T-helper 1 cell (primary cell): Measurements from ENCODE around the gene AMBRA1.

ENCODE experiments used
- DNase-seq, 5 donors: peaks; one replicate each; pipeline ENCODE4 v3.0.0-alpha.2; 2012 to 2020

AMBRA1 gene

GRCh38 chr11:46499821-46500220, 94.0 kb downstream of the AMBRA1 start:
- DNase-seq, result no peak

GRCh38 chr11:46498968-46499367, 94.9 kb downstream of the AMBRA1 start:
- DNase-seq, result no peak

- no peak for DNase-seq
Measured at GRCh38 chr11:46498179-46498578, 95.6 kb downstream of the AMBRA1 start.

DNA sequence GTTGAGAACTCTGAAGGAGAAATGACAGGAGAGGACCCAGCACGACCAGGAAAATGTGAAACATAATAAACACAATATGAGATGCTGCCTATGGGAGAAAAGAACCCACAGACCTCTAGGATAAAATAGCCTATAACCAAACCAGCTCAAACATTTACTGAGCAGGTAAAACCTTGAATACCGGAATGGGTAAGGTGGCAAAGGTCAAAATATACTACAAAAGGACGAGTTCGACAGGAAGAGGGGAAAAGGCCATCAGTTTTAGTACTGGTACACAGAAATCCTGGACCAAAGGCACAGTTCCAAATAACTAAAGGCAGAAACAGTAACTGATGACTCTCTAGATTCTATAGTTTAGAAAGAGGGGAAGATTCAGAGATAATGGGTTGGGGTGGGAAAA, 96.3 kb downstream of the AMBRA1 start:
- DNase-seq, result no peak

DNA sequence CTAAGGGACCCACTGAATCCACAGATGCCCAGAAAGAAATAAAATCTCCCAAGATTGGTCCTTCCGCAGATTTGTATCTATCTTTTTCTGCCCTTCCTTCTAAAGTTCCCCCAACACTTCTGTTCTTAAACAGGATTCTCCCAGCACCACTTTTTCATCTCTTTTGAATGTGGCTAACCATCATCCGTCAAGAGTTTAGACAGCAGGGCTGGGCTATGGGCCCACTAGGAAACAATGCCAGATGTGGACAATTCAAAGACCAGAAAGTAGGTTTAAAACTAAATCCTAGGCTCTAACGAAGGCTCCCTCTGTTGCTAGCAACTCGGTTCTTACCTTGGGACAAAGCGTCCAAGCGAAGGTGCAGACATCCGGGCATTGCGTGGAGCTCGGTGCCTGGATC, 100.0 kb downstream of the AMBRA1 start:
- no peak for DNase-seq

DNA sequence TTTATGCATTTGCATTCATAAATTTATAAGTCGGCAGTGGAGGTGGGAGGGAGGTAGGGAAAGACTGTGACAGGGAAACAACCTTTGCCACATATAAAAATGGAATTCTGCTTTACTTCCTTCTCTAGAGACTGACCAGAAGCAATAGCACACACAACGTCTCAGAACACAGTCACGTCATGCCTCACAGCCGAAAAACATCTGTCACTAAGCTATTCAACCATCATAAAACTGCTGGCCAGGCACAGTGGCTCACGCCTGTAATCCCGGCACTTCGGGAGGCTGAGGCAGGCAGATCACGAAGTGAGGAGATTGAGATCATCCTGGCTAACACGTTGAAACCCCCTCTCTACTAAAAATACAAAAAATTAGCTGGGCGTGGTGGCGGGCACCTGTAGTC, 101.3 kb downstream of the AMBRA1 start:
- DNase-seq, result no peak

GRCh38 chr11:46491661-46492330, 102.0 kb downstream of the AMBRA1 start:
- no peak for DNase-seq

DNA sequence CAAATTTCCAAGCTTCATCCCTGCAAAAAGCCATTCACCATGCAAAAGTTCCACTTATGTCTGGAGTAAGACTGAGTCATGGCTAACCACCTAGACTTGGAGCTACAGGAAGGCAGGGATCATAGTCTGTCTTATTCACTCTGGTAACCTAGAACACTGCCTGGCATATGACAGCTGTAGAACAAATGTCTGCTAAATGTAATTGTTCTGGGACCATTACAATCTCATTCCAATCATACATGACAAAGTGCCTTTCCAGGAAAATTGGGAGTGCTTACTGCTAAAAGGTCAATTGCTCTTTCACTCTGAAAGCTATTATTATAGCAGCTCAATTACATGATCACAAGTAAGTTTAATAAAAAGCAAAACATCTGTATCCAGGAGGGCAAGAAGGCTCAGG, 103.2 kb downstream of the AMBRA1 start:
- DNase-seq, result no peak

GRCh38 chr11:46489656-46490560, 103.9 kb downstream of the AMBRA1 start:
- DNase-seq, result peak in 2 of 5 donors; percentile 8 to 52

- DNase-seq, result no peak
Measured at GRCh38 chr11:46485856-46486443, 107.9 kb downstream of the AMBRA1 start.

DNA sequence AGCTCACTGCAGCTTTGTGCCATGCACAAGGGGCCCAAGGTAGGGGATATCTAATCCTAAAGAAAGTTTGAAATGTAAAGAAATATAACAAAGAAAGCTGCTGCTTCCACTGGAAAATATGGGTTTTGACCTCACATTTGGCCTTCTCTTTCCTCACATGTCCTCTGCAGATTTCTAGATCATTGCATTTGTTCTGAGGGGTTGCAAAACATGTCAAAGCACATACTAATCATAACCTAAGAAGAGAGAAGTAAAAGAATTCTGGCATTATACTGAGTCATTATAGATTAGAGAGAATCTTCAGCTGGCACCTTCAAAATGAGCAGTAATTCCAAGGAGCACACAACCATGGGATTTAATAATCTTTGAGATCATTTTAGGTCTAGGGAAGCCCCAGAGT, 109.7 kb downstream of the AMBRA1 start:
- DNase-seq, result no peak

DNA sequence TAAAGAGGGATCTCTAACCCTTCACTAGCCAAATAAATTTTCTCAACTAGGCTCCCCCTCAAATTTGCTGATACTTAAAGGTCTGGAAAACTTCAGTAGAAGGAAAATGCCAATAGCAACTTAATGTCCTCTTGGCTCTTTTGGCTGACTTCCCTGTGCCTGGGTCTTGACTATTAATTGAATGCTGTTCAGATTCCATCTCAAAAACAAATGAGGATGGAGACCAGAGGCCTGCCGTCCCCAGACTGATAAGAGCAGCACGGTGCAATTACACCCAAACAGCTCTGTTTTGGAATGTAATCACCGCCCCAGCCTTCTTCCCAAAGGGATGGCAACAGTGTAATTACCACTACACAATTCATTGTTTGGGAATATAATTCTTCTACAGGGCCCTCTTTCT, 112.9 kb downstream of the AMBRA1 start:
- DNase-seq, result no peak

DNA sequence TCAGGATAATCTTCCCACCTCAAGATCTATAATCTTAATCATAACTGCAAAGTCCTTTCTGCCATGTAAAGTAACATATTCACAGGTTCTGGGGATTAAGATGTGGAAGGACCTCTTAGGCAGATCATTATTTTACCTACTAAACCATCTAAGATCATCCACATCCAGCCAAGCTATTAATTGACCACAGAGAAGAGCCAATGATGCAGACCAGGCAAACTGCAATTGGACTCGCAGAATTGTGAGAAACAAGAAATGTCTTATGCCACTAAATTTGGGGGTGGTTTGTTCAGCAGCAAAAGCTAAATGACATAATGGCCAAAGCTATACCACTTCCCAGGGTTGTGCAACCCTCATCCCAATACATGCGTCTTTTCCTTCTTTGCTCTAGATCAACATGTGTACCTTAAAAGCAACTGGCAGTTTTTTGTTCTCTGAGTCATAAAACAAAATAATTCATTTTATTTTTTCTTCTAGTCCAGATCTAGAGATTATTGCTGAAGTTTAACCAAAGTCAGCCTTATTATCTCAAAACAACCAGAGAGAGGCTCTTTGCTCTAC, 113.6 kb downstream of the AMBRA1 start:
- DNase-seq, result no peak

GRCh38 chr11:46479601-46480000, 114.2 kb downstream of the AMBRA1 start:
- DNase-seq, result no peak

GRCh38 chr11:46478196-46478595, 115.6 kb downstream of the AMBRA1 start:
- DNase-seq, result no peak

DNA sequence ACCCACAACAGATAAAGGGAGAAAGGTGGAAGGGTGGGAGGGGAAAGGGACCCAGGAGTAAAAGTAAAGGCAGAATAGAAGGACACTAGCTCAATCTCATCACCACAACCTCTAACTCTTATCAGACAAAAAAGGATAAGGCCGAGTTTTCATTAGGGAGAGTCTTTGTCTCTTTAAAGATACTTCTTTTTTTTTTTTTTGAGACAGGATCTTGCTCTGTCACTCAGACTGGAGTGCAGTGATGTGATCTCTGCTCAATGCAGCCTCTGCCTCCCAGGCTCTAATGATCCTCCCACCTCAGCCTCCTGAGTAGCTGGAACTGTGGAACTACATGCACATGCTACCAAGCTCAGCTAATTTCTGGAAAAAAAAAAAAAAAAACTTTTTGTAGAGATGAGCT, 116.7 kb downstream of the AMBRA1 start:
- no peak for DNase-seq

GRCh38 chr11:46475926-46476545, 117.8 kb downstream of the AMBRA1 start:
- DNase-seq, result peak in 1 of 5 donors; percentile 22

DNA sequence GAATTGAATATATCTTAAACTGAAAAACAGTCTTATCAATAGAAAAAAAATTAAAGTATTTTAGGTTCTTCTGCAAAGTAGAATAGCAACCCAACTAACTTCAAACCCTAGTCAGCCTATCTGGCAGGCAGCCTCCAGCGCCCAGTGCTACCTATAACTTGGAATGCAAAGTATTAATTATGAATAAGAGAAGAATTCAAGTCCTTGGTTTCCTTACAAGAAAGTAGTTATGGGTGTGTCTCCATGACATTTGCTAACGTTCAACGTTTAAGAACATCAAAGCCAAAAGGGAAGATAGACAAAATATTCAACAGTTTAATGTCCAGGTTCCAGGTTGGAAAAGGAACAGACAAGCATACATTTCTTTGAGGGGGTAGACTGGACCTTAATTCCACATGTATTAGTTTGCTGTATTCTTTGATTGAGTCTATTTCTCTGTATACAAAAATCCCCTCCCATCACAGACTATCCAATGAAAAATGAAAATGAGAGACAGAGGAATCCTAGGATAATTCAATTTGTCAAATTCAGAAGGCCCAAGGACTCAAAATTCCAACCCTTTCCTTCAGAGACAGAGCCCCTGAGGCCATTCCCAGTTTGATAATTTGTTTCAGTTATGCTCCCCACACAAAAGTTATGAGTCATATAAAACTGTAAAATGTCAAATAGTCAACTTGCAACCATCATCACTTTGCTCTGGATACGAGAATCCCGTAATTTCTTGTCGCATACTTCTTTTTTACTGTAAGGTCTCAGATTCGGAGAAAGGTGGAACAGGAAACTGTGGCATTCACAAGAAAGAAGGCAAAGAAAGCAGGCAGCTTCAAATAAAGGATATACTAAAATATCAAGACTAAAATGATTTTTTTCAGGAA, 118.5 kb downstream of the AMBRA1 start:
- peak in 1 of 5 donors; percentile 51 for DNase-seq

GRCh38 chr11:46472662-46472994, 121.2 kb downstream of the AMBRA1 start:
- DNase-seq, result no peak

DNA sequence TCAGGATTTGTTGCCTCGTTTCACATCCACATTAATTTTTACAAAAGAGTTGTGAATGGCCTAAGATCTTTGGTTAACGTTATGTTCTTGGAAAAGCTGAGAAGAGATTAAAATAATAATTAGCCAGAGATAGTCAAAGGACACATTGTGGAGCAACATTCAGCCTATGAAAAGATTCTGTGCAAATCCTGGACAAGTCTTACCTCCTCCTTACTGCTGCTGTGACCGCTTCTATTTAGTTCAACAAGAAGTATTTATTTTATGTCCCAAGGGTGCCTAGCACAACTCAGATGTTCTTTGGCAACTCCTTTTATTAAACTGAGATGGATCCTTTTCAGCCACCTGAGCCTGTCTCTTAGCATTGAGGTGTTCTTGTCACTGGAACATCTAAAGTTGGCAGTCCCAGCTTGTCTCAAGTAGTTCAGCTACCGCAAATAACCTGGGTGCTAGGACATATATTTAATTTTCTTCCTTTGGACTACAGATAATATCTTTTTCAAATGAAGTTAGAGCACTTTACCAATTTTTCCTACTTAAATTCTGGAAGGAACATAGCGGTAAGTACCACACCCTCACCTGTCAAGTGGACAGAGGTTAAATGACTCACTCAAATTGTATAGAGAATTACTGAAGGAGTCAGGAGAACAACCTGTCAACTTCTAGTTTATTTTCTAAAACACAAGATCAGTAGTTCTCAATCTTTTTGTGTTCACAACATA, 121.7 kb downstream of the AMBRA1 start:
- DNase-seq, result no peak

DNA sequence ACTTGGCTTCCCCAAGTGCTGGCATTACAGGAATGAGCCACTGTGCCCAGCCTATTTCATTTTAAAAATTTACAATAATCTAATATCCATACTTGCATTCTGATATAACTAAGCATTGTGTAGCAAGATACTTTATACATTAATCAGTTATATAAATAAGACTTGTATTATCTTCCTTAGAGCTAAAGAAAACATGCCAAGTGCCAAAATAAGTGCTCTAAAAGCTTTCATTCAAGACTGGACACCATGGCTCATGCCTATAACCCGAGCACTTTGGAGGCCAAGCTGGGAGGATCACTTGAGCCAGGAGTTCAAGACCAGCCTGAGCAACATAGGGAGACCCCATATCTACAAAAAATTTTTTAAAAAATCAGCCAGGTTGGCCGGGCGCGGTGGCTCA, 123.9 kb downstream of the AMBRA1 start:
- DNase-seq, result no peak
